ENCODE data around the gene PALLD.

PALLD gene

DNA sequence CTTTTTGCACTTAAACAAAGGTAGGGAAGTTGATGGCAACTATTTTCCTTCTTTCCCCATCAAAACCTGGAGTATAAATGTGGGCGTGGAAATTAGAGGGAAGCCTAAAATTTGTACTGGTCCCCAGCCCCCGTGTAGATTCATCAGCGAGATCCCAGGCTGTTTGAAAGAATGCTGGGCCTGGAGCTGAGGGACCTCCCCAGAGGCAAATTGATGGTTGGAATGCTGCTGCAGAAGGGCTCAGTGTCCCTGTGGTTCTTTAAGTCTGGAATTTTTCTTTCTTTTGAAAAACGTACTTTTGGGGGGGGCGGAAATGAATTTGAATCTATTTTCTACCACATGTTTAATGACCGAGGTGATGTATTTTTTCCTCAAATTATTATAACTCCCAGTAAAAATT is 316.0 kb downstream of the PALLD start:
- Histone ChIP-seq H3K4me1 (ENCODE audit: insufficient read depth, low read length) (peaks cover 14% of the 10 kb centered on the region), H4K20me1 (ENCODE audit: insufficient read depth, low read length) (no peaks in the 10 kb centered on the region), H3K27ac (ENCODE audit: low read length) (no peak overlapping the region), H2AFZ (ENCODE audit: low read depth, low read length) (no peak overlapping the region), H3K4me3 (ENCODE audit: low read depth in 1 of 2, low read length in 2 of 2) (no peak overlapping the region), H3K9me3 (ENCODE audit: insufficient read depth, low read length, severe bottlenecking) (no peaks in the 10 kb centered on the region), H3K27me3 (ENCODE audit: insufficient read depth, low read length, poor library complexity) (peaks cover 10% of the 10 kb centered on the region), H3K79me2 (ENCODE audit: insufficient read depth, low read length) (no peaks in the 10 kb centered on the region), H3K9ac (ENCODE audit: low read depth, low read length) (no peak overlapping the region), H3K36me3 (ENCODE audit: insufficient read depth, low read length) (no peaks in the 10 kb centered on the region), H3K4me2 (ENCODE audit: insufficient read depth, low read length) (no peak overlapping the region)
- ATAC-seq (ENCODE audit: insufficient read depth, low read depth), result no peak
- no peak for TF ChIP-seq EZH2 (IDR thresholded peaks at IDR 0.05; ENCODE audit: borderline replicate concordance, low read depth, low read length, severe bottlenecking)
- TF ChIP-seq, protein P1, sequence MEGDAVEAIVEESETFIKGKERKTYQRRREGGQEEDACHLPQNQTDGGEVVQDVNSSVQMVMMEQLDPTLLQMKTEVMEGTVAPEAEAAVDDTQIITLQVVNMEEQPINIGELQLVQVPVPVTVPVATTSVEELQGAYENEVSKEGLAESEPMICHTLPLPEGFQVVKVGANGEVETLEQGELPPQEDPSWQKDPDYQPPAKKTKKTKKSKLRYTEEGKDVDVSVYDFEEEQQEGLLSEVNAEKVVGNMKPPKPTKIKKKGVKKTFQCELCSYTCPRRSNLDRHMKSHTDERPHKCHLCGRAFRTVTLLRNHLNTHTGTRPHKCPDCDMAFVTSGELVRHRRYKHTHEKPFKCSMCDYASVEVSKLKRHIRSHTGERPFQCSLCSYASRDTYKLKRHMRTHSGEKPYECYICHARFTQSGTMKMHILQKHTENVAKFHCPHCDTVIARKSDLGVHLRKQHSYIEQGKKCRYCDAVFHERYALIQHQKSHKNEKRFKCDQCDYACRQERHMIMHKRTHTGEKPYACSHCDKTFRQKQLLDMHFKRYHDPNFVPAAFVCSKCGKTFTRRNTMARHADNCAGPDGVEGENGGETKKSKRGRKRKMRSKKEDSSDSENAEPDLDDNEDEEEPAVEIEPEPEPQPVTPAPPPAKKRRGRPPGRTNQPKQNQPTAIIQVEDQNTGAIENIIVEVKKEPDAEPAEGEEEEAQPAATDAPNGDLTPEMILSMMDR (IDR thresholded peaks at IDR 0.05; ENCODE audit: borderline replicate concordance, extremely low read depth, low read length, poor library complexity, severe bottlenecking), result no peak
- DNase-seq, result no peak

DNA sequence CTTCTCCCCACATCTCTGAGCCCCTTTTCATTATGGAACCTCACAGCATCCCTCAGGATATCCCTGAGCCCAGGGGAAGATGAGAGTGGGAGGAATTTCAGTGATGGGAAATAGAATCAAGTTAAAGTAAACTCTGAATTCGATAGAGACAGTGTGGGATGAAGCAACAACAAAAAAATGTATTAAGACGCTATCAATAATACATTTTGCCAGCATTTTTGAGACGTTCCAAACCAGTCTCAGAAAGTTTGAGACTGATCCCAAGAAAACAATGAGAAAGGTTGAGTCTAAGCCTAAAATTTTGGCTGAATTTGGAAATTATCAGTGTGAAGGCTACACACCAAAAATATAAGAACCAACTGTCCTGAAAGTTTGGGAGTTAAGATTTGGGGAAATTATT is 317.0 kb downstream of the PALLD start:
- Histone ChIP-seq H4K20me1 (ENCODE audit: insufficient read depth, low read length) (no peaks in the 10 kb centered on the region), H3K4me3 (ENCODE audit: low read depth in 1 of 2, low read length in 2 of 2) (no peak overlapping the region), H3K27ac (ENCODE audit: low read length) (no peak overlapping the region), H3K9ac (ENCODE audit: low read depth, low read length) (no peak overlapping the region), H3K27me3 (ENCODE audit: insufficient read depth, low read length, poor library complexity) (peaks cover 10% of the 10 kb centered on the region), H3K9me3 (ENCODE audit: insufficient read depth, low read length, severe bottlenecking) (no peaks in the 10 kb centered on the region), H3K4me1 (ENCODE audit: insufficient read depth, low read length) (peaks cover 15% of the 10 kb centered on the region), H3K4me2 (ENCODE audit: insufficient read depth, low read length) (no peak overlapping the region), H3K36me3 (ENCODE audit: insufficient read depth, low read length) (no peaks in the 10 kb centered on the region), H2AFZ (ENCODE audit: low read depth, low read length) (no peak overlapping the region), H3K79me2 (ENCODE audit: insufficient read depth, low read length) (no peaks in the 10 kb centered on the region)
- no peak for TF ChIP-seq EZH2 (IDR thresholded peaks at IDR 0.05; ENCODE audit: borderline replicate concordance, low read depth, low read length, severe bottlenecking)
- TF ChIP-seq, protein P1 (IDR thresholded peaks at IDR 0.05; ENCODE audit: borderline replicate concordance, extremely low read depth, low read length, poor library complexity, severe bottlenecking), result no peak
- DNase-seq, result no peak
- ATAC-seq (ENCODE audit: insufficient read depth, low read depth), result no peak

DNA sequence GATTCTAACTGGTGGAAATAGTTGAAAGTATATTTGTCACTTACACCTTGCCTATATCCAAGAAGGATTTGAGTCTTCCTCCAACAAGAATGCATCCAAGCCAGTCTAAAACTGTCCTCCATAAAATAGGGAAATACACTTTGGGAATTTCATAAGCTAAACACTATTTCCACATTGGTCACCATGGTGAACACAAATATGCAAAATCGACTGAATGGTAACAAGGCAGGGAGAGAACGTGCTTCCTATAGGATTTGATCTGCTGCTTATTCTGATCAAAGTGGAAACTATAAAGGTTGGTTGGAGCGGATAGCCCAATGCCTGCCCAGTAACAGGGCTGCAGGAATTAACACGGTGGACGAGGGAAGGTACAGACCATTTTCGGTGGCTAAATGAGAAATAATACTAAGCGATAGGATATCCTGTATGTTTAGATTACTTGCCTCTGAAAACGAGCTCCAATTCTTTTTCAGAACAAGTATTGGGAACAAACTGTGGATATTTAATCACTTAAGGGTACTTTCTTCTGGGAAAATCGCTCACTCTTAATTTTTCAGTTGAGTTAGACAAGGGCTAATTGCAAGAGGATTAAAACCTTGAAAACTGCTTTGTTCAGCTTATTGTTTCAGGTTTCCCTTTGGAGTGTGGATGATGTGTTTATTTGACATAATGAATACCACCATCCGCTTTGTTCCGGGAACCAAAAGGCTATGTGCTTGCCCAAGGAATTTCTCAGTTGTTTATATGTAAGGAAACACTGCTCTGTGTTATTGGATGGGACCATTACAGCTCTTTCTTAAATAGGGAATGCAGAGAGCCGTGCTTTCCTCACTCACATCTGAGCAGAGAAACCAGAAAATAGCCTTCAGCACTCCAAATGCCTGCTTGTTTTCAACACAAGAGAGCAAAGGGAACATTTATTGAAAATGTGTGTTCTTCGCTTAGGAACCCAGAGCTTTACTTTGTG is 318.8 kb downstream of the PALLD start:
- peaks cover 10% of the 10 kb centered on the region for H3K27me3 ChIP-seq (ENCODE audit: insufficient read depth, low read length, poor library complexity)
- no peak overlapping the region for H3K9ac ChIP-seq (ENCODE audit: low read depth, low read length)
- H3K4me1 ChIP-seq (ENCODE audit: insufficient read depth, low read length), result peaks cover 15% of the 10 kb centered on the region
- H3K4me2 ChIP-seq (ENCODE audit: insufficient read depth, low read length), result no peak overlapping the region
- H3K36me3 ChIP-seq (ENCODE audit: insufficient read depth, low read length), result no peaks in the 10 kb centered on the region
- DNase-seq (no peak), ATAC-seq (ENCODE audit: insufficient read depth, low read depth) (no peak)
- no peak overlapping the region for H3K27ac ChIP-seq (ENCODE audit: low read length)
- H2AFZ ChIP-seq (ENCODE audit: low read depth, low read length), result no peak overlapping the region
- H4K20me1 ChIP-seq (ENCODE audit: insufficient read depth, low read length), result no peaks in the 10 kb centered on the region
- TF ChIP-seq, protein P1 (IDR thresholded peaks at IDR 0.05; ENCODE audit: borderline replicate concordance, extremely low read depth, low read length, poor library complexity, severe bottlenecking), result no peak
- no peak for TF ChIP-seq EZH2 (IDR thresholded peaks at IDR 0.05; ENCODE audit: borderline replicate concordance, low read depth, low read length, severe bottlenecking)
- H3K4me3 ChIP-seq (ENCODE audit: low read depth in 1 of 2, low read length in 2 of 2), result no peak overlapping the region
- no peaks in the 10 kb centered on the region for H3K79me2 ChIP-seq (ENCODE audit: insufficient read depth, low read length)
- H3K9me3 ChIP-seq (ENCODE audit: insufficient read depth, low read length, severe bottlenecking), result no peaks in the 10 kb centered on the region
